Sciatic nerve (tissue), 2 donors: ENCODE data around the gene LYRM4. TPM values are rescaled to one million over a fixed set of nuclear protein-coding genes. Genes with fewer than 3 reads are reported as not detected.

Experiments
- ATAC-seq: fragments of 200-7000 bp; cut with Tn5 transposase; one replicate; pipeline ENCODE4 v1.9.1; 2020; ENCODE audit warnings: mild to moderate bottlenecking, moderate library complexity
- DNase-seq: peaks from one replicate; pipeline ENCODE4 v3.0.0-alpha.2; 2020; ENCODE audit warnings: low spot score
- intact Hi-C: fragments of 100-400 bp; cut with DNase I; formaldehyde crosslinking; loops from one replicate; pipeline ENCODE4 v1.14.2; 2022
- total RNA-seq: library from RNA; stranded (reverse); fragmentation: NEBNext Ultra II Directional; extraction: Animal tissue kit (Norgen Biotek cat#: 25700); gene quantifications from one replicate; pipeline ENCODE4 v1.2.1, GENCODE V29; 2021
- donor health status: DM: no; HTN: no; CAD: no.
- donor health status: DM: no; HTN: no; CAD: no.

LYRM4 gene
- total RNA-seq, 1 donor from 2014 or later = 21.7 TPM

DNA sequence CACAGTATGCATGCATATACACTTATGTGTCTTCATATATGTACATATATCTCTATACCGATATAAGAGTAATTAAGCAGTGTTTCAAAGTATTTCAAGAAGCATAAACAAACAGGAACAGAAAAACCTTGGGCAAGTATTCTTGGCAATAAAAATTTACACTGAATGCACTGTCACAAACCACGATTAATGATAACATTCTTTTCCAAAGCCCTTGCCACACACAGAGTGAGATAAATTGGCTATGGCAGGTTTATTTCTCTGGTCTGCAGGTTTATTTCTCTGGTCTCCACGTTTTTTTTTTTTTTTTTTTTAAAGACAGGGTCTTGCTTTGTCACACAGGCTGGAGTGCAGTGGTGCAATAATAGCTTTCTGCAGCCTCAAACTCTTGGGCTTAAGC, 102.6 kb downstream of the LYRM4 start:
- intact Hi-C loops = no loop called here
- DNase-seq (no peak), ATAC-seq (no peak)

GRCh38 chr6:5157621-5158138, 103.1 kb downstream of the LYRM4 start:
- ATAC-seq (no peak), DNase-seq (no peak)
- intact Hi-C loops = no loop called here

GRCh38 chr6:5156627-5157026, 104.1 kb downstream of the LYRM4 start:
- DNase-seq (no peak), ATAC-seq (no peak)
- intact Hi-C loops = no loop called here

GRCh38 chr6:5155906-5156305, 104.8 kb downstream of the LYRM4 start:
- intact Hi-C loops = no loop called here
- no peak for ATAC-seq
- DNase-seq = no peak

- intact Hi-C loops = no loop called here
- ATAC-seq (no peak), DNase-seq (no peak)
These were observed 107.6 kb downstream of the LYRM4 start for GRCh38 chr6:5153186-5153585.

- intact Hi-C loops = no loop called here
- ATAC-seq = no peak
- DNase-seq = no peak
These were observed 108.3 kb downstream of the LYRM4 start for GRCh38 chr6:5152460-5152859.

DNA sequence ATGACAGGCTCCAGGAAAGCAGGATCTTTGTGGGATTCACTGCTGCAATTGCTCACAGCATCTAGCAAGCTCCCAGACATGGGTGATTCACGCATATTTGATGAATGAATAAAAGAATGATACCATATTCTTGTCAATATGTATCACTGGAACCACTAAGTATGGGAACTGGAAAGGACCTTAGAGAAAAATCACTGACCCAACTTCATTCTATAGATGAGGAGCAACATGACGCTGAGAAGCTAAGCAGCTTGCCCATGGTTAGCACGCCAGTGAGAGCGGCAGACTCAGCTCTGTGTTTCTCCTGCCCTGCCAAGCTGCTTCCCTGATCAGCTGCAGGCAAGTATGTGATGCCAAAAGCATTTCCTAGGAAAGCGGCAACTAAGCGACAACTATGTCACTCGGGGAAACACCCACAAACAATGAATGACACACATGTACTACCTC, 108.8 kb downstream of the LYRM4 start:
- ATAC-seq (no peak), DNase-seq (no peak)
- intact Hi-C loops = no loop called here

DNA sequence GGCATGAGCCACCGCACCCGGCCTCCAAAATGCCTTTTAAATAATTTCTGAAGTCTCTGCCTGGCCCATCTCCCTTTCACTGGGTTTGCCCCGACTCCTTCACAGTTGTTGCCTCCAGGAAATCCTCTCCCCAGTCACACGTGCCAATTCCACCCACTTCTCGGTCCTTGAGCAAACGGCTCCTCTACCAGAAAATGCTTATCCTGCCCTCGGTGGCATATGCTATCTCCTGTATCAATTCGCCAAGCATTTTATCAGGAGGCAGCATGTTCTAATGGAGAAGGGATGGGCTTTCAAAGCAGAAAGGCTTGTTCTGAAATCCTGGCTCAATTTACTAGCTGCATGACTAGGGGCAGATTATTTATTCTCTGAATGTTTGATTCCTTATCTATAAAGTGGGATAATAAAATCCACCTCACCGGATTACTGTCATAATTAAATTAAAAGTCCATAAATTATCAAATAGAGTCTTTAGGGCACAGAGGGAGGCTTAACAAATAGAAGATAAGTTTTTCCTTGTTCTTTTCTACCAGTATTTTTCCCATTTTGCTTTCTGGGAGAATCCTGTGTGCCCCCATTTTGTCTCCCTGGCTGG, 109.3 kb downstream of the LYRM4 start:
- ATAC-seq = no peak
- no peak for DNase-seq
- intact Hi-C loops = no loop called here

DNA sequence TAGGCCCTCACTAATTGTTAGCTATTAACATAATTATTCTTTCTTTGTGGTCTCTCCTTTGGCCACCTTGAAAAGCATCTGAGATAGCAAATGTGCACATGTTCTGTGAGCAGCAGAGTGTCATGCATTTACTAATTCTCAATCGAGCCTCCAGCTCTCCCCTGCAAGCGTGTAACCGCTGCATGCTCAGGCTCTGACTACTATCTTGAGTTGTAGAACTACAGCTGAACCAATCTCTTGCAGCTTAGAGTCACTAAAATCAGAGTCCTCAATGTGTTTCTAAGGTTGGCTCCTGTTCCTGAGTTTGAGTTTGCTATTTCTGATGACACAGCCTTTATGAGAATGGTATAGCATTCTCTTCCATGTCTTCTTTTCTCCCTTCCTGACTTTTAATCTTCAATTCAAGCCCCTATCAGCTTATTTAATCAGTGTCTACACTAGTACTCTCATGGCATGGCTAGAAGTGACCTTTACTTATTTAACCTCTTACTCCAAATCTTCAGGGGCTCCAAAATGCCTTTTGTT, 110.1 kb downstream of the LYRM4 start:
- DNase-seq (no peak), ATAC-seq (no peak)
- intact Hi-C loops = no loop called here

DNA sequence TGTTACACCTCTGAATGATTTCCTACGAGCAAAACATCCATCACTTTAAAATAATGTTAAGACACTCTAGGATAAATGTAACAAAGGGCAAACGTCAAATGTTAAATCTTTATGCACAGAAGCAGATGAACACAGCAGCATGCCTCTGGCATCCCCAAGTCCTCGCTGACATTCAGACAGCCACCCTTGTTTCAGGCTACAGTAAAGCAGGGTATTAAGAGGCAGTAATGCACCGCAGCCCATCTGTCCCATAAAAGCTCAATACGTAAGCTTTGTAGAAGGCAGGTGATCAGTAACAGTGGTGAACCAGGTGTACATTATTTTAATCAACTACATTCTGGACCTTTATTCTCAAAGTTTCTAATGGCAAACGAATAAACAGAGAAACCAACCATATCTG, 110.9 kb downstream of the LYRM4 start:
- no peak for ATAC-seq
- intact Hi-C loops = loop anchor here (10.0 kb wide), 1 partner anchor 105 kb away; no protein-coding TSS in a partner anchor

GRCh38 chr6:5149159-5149704, 111.5 kb downstream of the LYRM4 start:
- intact Hi-C loops = loop anchor here (10.0 kb wide), 1 partner anchor 106 kb away; no protein-coding TSS in a partner anchor
- DNase-seq (no peak), ATAC-seq (no peak)

More for the DNA sequence above, 110.9 kb downstream of the LYRM4 start:
- no peak for DNase-seq

DNA sequence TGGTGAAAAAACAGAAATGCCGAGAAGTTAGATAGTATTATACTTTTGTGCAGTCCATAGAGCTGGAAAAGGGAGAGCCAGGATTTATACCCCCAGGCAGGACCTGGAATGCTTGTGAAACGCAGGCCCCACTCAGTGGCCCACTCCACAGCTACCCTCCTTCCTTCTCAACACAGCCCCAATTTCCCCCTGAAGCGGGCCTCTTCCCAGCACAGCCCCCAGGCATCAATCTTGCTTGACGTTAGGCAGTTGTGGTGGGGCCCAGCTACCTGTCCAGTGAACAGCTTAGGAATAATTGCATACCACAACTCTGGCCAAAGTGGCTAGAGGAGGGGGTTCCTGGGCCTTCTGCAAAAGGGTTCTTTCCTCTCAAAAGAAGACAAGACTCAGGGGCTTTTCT, 114.4 kb downstream of the LYRM4 start:
- intact Hi-C loops = loop anchor here (10.0 kb wide), 1 partner anchor 108 kb away; no protein-coding TSS in a partner anchor
- ATAC-seq = no peak
- DNase-seq = no peak

DNA sequence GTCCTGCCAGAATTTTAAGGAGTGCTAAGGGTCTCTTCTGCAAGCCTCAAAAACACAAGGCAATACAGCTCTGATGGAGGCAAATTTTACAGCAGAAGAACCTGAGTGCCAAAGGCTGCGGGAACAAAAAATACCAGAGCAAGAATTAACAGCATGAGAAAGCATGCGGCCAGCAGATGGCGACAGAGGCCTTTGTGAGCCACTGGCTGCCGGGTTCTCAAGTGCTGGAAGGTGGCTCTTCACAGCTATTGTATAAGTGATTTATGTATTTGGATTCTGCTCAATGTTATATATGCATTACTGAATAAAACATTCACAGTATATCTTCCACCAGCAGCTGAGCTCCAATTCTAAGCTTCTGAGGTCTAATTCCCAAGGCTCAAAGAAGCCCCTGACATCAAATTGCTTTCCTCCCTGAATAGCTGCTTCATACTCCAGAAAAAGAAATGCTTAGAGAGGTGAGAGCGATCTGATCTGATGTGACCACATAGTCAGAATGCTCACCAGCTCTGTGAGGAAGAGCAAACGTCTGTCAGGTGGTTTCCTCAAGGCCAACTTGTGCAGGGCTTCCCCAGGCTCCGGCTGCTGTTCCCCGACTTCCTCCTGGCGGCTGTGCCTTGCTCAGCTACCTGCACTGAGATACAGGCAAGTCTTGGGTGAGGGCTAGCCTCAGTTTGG, 117.0 kb downstream of the LYRM4 start:
- ATAC-seq (peak; percentile 83), DNase-seq (peak; percentile 94)
- intact Hi-C loops = loop anchor here (10.0 kb wide), 1 partner anchor 111 kb away; no protein-coding TSS in a partner anchor

DNA sequence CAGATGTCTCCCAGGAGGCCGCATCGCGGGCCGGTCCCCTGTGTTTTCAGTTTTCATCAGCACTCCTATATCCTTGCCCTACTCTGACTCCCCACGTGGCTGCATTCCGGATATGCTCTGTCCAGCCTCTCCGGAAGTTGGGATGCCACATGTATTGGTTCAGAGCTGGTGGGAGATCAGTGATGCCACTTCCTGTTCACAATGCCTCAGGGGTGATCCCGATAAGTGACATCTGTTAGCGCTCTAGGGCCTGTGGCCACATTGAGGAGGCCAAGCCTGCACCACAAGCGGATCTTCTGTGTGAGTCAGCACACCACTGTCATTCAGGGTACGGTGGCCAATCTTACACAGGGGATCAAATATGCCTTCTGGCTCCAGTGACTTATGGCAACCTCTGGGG, 117.8 kb downstream of the LYRM4 start:
- no peak for ATAC-seq
- no peak for DNase-seq
- intact Hi-C loops = loop anchor here (10.0 kb wide), 1 partner anchor 112 kb away; no protein-coding TSS in a partner anchor

DNA sequence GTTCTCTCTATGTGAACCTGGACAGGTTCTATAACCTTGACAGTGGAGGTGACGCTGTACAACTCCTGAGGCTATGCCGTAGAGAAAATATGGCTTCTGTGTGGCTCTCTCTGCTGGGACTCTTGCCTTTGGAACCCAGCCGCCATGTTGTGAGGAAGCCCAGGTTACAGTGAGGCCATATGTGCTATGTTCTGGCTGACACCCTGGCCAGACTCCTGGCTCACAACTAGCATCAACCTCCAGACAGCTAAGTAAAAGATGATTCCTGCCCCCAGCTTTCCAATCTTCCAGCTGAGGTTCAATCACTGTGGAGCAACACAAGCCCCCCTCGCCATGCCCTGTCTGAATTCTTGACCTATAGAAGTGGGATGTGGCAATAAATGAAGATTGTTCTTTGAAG, 118.6 kb downstream of the LYRM4 start:
- intact Hi-C loops = loop anchor here (10.0 kb wide), 1 partner anchor 113 kb away; no protein-coding TSS in a partner anchor
- no peak for ATAC-seq
- no peak for DNase-seq

- DNase-seq = no peak
- intact Hi-C loops = loop anchor here (10.0 kb wide), 1 partner anchor 114 kb away; no protein-coding TSS in a partner anchor
- no peak for ATAC-seq
These were observed 119.7 kb downstream of the LYRM4 start for GRCh38 chr6:5141046-5141445.

DNA sequence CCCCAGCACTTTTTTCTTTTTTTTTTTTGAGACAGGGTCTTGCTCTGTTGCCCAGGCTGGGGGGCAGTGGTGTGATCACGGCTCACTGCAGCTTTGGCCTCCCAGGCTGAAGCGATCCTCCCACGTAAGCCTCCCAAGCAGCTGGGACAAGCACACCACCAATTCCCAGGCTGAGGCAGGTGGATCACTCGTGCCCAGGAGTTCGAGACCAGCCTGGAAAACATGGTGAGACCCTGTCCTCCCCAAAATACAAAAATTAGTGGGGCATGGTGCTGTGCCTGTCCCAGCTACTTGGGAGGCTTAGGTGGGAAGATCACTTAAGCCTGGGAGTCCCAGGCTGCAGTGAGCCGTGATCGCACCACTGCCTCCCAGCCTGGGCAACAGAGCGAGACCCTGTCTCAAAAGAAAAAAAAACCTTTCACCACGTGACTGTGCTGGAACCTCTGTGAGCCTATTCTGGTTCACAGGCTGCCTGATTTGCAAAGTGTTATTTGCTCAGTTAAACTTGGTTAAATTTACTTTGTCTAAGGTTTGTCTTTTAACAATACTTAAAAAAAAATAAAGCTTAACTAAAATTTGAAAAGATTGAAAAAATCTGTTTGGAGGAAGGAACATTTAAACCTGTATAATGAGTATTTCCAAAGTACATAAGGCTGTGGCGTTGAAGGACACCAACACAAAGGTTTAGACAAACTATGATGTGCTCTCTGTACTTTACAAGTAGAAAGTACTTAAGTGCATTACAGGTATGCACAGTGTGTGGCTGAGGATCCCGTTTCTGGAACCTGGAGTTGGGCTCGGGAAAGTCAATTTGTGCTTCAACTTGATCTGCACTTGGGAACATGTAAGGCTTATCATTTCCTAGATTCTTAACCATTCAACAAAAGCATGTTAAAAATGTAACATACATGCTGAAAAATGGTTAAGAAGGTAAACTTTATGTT, 120.7 kb downstream of the LYRM4 start:
- intact Hi-C loops = loop anchor here (10.0 kb wide), 1 partner anchor 115 kb away; no protein-coding TSS in a partner anchor
- ATAC-seq = no peak
- no peak for DNase-seq

GRCh38 chr6:5138995-5139827, 121.5 kb downstream of the LYRM4 start:
- DNase-seq = no peak
- intact Hi-C loops = no loop called here
- ATAC-seq = no peak
